ENCODE measurements around the gene PDZD4.
A peak's percentile ranks its signal among the peaks of the same experiment; 100 is the strongest.

The PDZD4 gene

DNA sequence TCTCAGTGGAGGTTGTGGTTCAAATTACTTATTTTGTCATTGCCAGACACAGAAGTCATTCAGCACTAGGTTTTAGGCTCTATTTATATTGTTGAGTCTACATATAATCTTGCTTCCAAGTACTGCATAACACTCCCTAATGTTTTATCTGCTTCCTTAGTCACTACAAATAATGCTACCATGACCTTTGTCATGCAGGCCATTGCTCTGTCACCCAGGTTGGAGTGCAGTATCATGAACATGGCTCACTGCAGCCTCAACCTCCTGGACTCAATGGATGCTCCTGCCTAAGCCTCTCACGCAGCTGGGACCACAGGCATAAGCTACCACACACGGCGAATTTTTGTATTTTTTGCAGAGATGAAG is 23.5 kb upstream of the PDZD4 start:
- H3K4ac ChIP-seq (ENCODE audit: low read depth, low read length) = no peak overlapping the region
- no peak overlapping the region for H3K4me2 ChIP-seq (ENCODE audit: low read length)
- no peak overlapping the region for H2BK120ac ChIP-seq (ENCODE audit: low read depth, low read length)
- no peak overlapping the region for H4K8ac ChIP-seq (ENCODE audit: low read depth, low read length)
- H3K27me3 ChIP-seq (ENCODE audit: insufficient read depth, low read length, poor library complexity) = no peaks in the 10 kb centered on the region
- no peak overlapping the region for H3K27ac ChIP-seq (ENCODE audit: low read depth, low read length)
- no peak for DNase-seq
- no peak overlapping the region for H2BK15ac ChIP-seq (replicated peaks; ENCODE audit: low read depth)
- H3K36me3 ChIP-seq (ENCODE audit: control insufficient read depth, insufficient read depth, low read length) = no peaks in the 10 kb centered on the region
- no peak overlapping the region for H3K9ac ChIP-seq (ENCODE audit: low read length)
- H3K18ac ChIP-seq (ENCODE audit: low read length) = no peak overlapping the region
- no peak overlapping the region for H3K56ac ChIP-seq (ENCODE audit: low read length)
- no peak overlapping the region for H4K5ac ChIP-seq (ENCODE audit: low read length)
- H2BK5ac ChIP-seq (ENCODE audit: low read length) = no peak overlapping the region
- no peak overlapping the region for H3K23ac ChIP-seq (ENCODE audit: low read length)
- no peak overlapping the region for H2AK5ac ChIP-seq (ENCODE audit: low read length)
- no peak overlapping the region for H3K4me3 ChIP-seq (ENCODE audit: low read length)
- no CpG with 5 or more reads among the region's 3 CpGs for whole genome bisulfite sequencing (ENCODE audit: extremely low coverage, insufficient coverage, low lambda C conversion rate)
- no peaks in the 10 kb centered on the region for H3K4me1 ChIP-seq (ENCODE audit: control insufficient read depth, low read depth, low read length)
- no peaks in the 10 kb centered on the region for H3K79me2 ChIP-seq (ENCODE audit: control insufficient read depth, insufficient read depth, low read length)
- no peaks in the 10 kb centered on the region for H3K79me1 ChIP-seq (ENCODE audit: low read length)

DNA sequence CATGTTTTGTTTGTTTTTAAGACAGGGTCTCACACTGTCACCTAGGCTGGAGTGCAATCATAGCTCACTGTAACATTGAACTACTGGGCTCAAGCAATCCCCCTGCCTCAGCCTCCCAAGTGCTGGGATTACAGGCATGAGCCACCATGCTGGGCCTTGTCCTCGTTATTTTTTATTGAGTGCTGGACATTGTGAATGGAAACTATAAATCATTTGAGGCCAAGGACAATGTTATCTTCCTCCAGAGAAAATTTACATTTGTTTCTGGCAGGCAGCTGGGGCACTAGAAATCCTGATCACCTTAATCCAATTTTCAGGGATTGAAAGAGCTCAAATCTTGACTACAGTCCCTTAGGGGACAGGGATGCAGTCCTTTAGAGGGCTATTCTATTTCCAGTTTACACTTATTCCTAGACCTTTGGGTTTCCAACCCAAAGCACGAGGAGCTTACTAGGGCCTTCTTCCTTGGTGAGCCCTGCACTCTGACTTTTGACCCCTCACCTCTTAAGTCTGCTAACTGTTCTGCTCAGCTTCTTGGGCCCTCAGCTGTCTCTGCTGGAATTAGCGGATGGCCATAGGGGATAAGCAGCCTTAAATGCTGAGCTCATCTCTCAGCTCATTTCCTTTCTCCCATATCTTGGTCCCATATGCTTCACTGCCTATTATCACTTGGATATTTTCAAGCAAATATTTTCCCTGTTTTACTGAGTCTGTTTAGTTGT is 23.0 kb upstream of the PDZD4 start:
- Histone ChIP-seq H3K56ac (ENCODE audit: low read length) (peak overlapping the region; percentile 49), H3K4me3 (ENCODE audit: low read length) (no peak overlapping the region), H3K27me3 (ENCODE audit: insufficient read depth, low read length, poor library complexity) (no peaks in the 10 kb centered on the region), H3K79me2 (ENCODE audit: control insufficient read depth, insufficient read depth, low read length) (no peaks in the 10 kb centered on the region), H3K36me3 (ENCODE audit: control insufficient read depth, insufficient read depth, low read length) (no peaks in the 10 kb centered on the region), H3K4ac (ENCODE audit: low read depth, low read length) (no peak overlapping the region), H3K27ac (ENCODE audit: low read depth, low read length) (no peak overlapping the region), H3K9ac (ENCODE audit: low read length) (no peak overlapping the region), H3K23ac (ENCODE audit: low read length) (no peak overlapping the region), H3K4me1 (ENCODE audit: control insufficient read depth, low read depth, low read length) (no peaks in the 10 kb centered on the region), H4K8ac (ENCODE audit: low read depth, low read length) (no peak overlapping the region), H3K18ac (ENCODE audit: low read length) (no peak overlapping the region), H2BK15ac (replicated peaks; ENCODE audit: low read depth) (no peak overlapping the region), H3K4me2 (ENCODE audit: low read length) (no peak overlapping the region), H3K79me1 (ENCODE audit: low read length) (no peaks in the 10 kb centered on the region), H2AK5ac (ENCODE audit: low read length) (no peak overlapping the region), H2BK5ac (ENCODE audit: low read length) (no peak overlapping the region), H2BK120ac (ENCODE audit: low read depth, low read length) (peak overlapping the region; percentile 88), H4K5ac (ENCODE audit: low read length) (no peak overlapping the region)
- peak; percentile 33 for DNase-seq
- WGBS (ENCODE audit: extremely low coverage, insufficient coverage, low lambda C conversion rate) = no CpG with 5 or more reads among the region's 3 CpGs

DNA sequence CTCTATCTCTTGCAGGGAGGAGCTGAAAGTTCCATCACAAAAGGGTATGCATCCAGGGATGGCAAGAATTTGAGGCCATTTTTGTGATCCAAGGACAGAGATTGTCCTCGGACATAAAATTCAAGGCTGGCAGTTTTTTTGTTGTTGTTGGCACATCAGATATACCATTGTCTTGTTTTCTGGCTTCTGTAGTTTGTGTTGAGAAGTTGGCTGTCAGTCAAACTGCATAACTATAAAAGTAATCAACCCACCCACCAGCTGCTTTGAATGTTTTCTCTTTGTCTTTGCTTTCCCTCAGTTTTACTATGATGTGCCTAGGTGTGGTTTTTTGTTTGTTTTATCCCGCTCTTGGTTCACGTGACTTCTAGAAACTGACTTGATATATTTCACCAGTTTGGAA is 21.6 kb upstream of the PDZD4 start:
- no peak overlapping the region for H3K18ac ChIP-seq (ENCODE audit: low read length)
- H3K23ac ChIP-seq (ENCODE audit: low read length) = no peak overlapping the region
- no peak overlapping the region for H4K8ac ChIP-seq (ENCODE audit: low read depth, low read length)
- H3K4me3 ChIP-seq (ENCODE audit: low read length) = no peak overlapping the region
- no peak for DNase-seq
- no peaks in the 10 kb centered on the region for H3K79me1 ChIP-seq (ENCODE audit: low read length)
- H3K27me3 ChIP-seq (ENCODE audit: insufficient read depth, low read length, poor library complexity) = no peaks in the 10 kb centered on the region
- no peaks in the 10 kb centered on the region for H3K36me3 ChIP-seq (ENCODE audit: control insufficient read depth, insufficient read depth, low read length)
- no peak overlapping the region for H3K56ac ChIP-seq (ENCODE audit: low read length)
- WGBS (ENCODE audit: extremely low coverage, insufficient coverage, low lambda C conversion rate) = no CpG with 5 or more reads among the region's 3 CpGs
- H3K4me1 ChIP-seq (ENCODE audit: control insufficient read depth, low read depth, low read length) = no peaks in the 10 kb centered on the region
- H3K9ac ChIP-seq (ENCODE audit: low read length) = no peak overlapping the region
- no peak overlapping the region for H3K4me2 ChIP-seq (ENCODE audit: low read length)
- no peak overlapping the region for H3K4ac ChIP-seq (ENCODE audit: low read depth, low read length)
- H3K79me2 ChIP-seq (ENCODE audit: control insufficient read depth, insufficient read depth, low read length) = no peaks in the 10 kb centered on the region
- H2BK120ac ChIP-seq (ENCODE audit: low read depth, low read length) = no peak overlapping the region
- no peak overlapping the region for H2BK15ac ChIP-seq (replicated peaks; ENCODE audit: low read depth)
- H4K5ac ChIP-seq (ENCODE audit: low read length) = no peak overlapping the region
- H2AK5ac ChIP-seq (ENCODE audit: low read length) = no peak overlapping the region
- H3K27ac ChIP-seq (ENCODE audit: low read depth, low read length) = no peak overlapping the region
- no peak overlapping the region for H2BK5ac ChIP-seq (ENCODE audit: low read length)

DNA sequence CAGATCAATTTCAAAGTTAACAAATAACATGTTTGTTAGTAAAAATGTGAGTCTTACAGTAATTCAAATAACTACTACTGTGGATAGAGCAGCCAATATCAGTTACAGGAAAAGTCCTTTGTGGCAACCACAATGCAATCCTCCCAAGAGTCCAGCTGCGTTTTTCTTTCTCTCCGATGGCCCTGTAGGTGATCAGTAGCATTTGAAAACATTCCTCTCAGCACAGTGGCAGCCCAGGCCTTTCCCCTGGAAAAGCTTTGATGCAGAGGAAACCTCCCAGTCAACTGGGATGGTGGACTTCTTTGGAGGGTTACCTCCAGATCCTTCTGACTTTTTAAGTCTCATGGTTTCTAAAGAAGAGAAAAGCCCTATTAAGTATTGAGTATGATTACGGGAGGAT is 18.0 kb upstream of the PDZD4 start:
- Histone ChIP-seq H3K18ac (ENCODE audit: low read length) (no peak overlapping the region), H2BK5ac (ENCODE audit: low read length) (no peak overlapping the region), H3K79me2 (ENCODE audit: control insufficient read depth, insufficient read depth, low read length) (no peaks in the 10 kb centered on the region), H3K27me3 (ENCODE audit: insufficient read depth, low read length, poor library complexity) (no peaks in the 10 kb centered on the region), H3K56ac (ENCODE audit: low read length) (no peak overlapping the region), H3K36me3 (ENCODE audit: control insufficient read depth, insufficient read depth, low read length) (no peaks in the 10 kb centered on the region), H3K4me2 (ENCODE audit: low read length) (no peak overlapping the region), H3K4me1 (ENCODE audit: control insufficient read depth, low read depth, low read length) (peaks cover 4% of the 10 kb centered on the region), H2AK5ac (ENCODE audit: low read length) (no peak overlapping the region), H3K27ac (ENCODE audit: low read depth, low read length) (no peak overlapping the region), H4K8ac (ENCODE audit: low read depth, low read length) (no peak overlapping the region), H2BK120ac (ENCODE audit: low read depth, low read length) (no peak overlapping the region), H4K5ac (ENCODE audit: low read length) (no peak overlapping the region), H3K23ac (ENCODE audit: low read length) (no peak overlapping the region), H3K4me3 (ENCODE audit: low read length) (no peak overlapping the region), H3K9ac (ENCODE audit: low read length) (no peak overlapping the region), H3K4ac (ENCODE audit: low read depth, low read length) (no peak overlapping the region), H3K79me1 (ENCODE audit: low read length) (no peaks in the 10 kb centered on the region), H2BK15ac (replicated peaks; ENCODE audit: low read depth) (no peak overlapping the region)
- no peak for DNase-seq
- WGBS (ENCODE audit: extremely low coverage, insufficient coverage, low lambda C conversion rate) = no CpG with 5 or more reads among the region's 3 CpGs

- H2AK5ac ChIP-seq (ENCODE audit: low read length) = no peak overlapping the region
- H3K4me1 ChIP-seq (ENCODE audit: control insufficient read depth, low read depth, low read length) = peaks cover 4% of the 10 kb centered on the region
- no peak overlapping the region for H3K9ac ChIP-seq (ENCODE audit: low read length)
- no peak overlapping the region for H3K56ac ChIP-seq (ENCODE audit: low read length)
- DNase-seq = no peak
- H3K23ac ChIP-seq (ENCODE audit: low read length) = no peak overlapping the region
- H3K4me3 ChIP-seq (ENCODE audit: low read length) = no peak overlapping the region
- no peak overlapping the region for H3K4ac ChIP-seq (ENCODE audit: low read depth, low read length)
- no peak overlapping the region for H2BK15ac ChIP-seq (replicated peaks; ENCODE audit: low read depth)
- WGBS (ENCODE audit: extremely low coverage, insufficient coverage, low lambda C conversion rate) = no CpG with 5 or more reads among the region's 3 CpGs
- no peak overlapping the region for H3K4me2 ChIP-seq (ENCODE audit: low read length)
- no peaks in the 10 kb centered on the region for H3K79me1 ChIP-seq (ENCODE audit: low read length)
- no peak overlapping the region for H3K18ac ChIP-seq (ENCODE audit: low read length)
- H3K27ac ChIP-seq (ENCODE audit: low read depth, low read length) = no peak overlapping the region
- H2BK5ac ChIP-seq (ENCODE audit: low read length) = no peak overlapping the region
- no peaks in the 10 kb centered on the region for H3K79me2 ChIP-seq (ENCODE audit: control insufficient read depth, insufficient read depth, low read length)
- no peak overlapping the region for H2BK120ac ChIP-seq (ENCODE audit: low read depth, low read length)
- H4K5ac ChIP-seq (ENCODE audit: low read length) = no peak overlapping the region
- H3K36me3 ChIP-seq (ENCODE audit: control insufficient read depth, insufficient read depth, low read length) = no peaks in the 10 kb centered on the region
- H3K27me3 ChIP-seq (ENCODE audit: insufficient read depth, low read length, poor library complexity) = no peaks in the 10 kb centered on the region
- no peak overlapping the region for H4K8ac ChIP-seq (ENCODE audit: low read depth, low read length)
Observed at GRCh38 chrX:153845842-153846241, 15.5 kb upstream of the PDZD4 start.

DNA sequence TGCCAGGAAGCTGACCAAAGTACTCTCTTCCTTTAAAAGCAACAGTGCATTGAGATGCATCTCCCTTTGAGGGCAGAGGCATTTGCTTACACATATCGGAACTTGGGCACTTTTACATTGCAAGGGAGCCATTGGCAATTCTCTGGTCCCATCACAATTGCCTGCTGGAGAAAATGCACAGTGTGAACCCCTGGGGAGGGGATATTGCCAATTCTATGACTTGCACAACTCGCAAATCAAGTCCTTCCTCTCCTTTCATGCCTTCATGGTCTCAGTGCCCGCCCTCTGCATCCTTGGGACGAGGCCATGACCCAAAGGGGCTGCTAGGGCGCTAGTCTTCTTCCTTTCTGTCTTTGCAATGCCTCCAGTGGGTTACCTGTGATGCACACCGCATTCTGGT is 14.9 kb upstream of the PDZD4 start:
- no CpG with 5 or more reads among the region's 6 CpGs for WGBS (ENCODE audit: extremely low coverage, insufficient coverage, low lambda C conversion rate)

More for the DNA sequence above, 14.9 kb upstream of the PDZD4 start:
- H2AK5ac ChIP-seq (ENCODE audit: low read length) = no peak overlapping the region
- peaks cover 4% of the 10 kb centered on the region for H3K4me1 ChIP-seq (ENCODE audit: control insufficient read depth, low read depth, low read length)
- H2BK5ac ChIP-seq (ENCODE audit: low read length) = peak overlapping the region; percentile 78
- no peaks in the 10 kb centered on the region for H3K79me2 ChIP-seq (ENCODE audit: control insufficient read depth, insufficient read depth, low read length)
- no peak overlapping the region for H2BK15ac ChIP-seq (replicated peaks; ENCODE audit: low read depth)
- no peaks in the 10 kb centered on the region for H3K36me3 ChIP-seq (ENCODE audit: control insufficient read depth, insufficient read depth, low read length)
- H3K4ac ChIP-seq (ENCODE audit: low read depth, low read length) = no peak overlapping the region
- H2BK120ac ChIP-seq (ENCODE audit: low read depth, low read length) = no peak overlapping the region
- H4K8ac ChIP-seq (ENCODE audit: low read depth, low read length) = no peak overlapping the region
- H3K56ac ChIP-seq (ENCODE audit: low read length) = peak overlapping the region; percentile 62
- H3K27ac ChIP-seq (ENCODE audit: low read depth, low read length) = peak overlapping the region; percentile 70
- H3K4me2 ChIP-seq (ENCODE audit: low read length) = no peak overlapping the region
- H3K27me3 ChIP-seq (ENCODE audit: insufficient read depth, low read length, poor library complexity) = no peaks in the 10 kb centered on the region
- H3K79me1 ChIP-seq (ENCODE audit: low read length) = no peaks in the 10 kb centered on the region
- no peak overlapping the region for H4K5ac ChIP-seq (ENCODE audit: low read length)
- no peak overlapping the region for H3K4me3 ChIP-seq (ENCODE audit: low read length)
- H3K23ac ChIP-seq (ENCODE audit: low read length) = no peak overlapping the region
- H3K9ac ChIP-seq (ENCODE audit: low read length) = no peak overlapping the region
- DNase-seq = no peak
- H3K18ac ChIP-seq (ENCODE audit: low read length) = no peak overlapping the region
